Measurements from ENCODE around the gene GRAMD1A. TPM values are rescaled to one million over a fixed set of nuclear protein-coding genes. Genes with fewer than 3 reads are reported as not detected.

Gene GRAMD1A
- total and polyA plus RNA-seq, 9 of the 15 experiments (the other 6 are each of a cell fraction or from before 2014, with no cell fraction given) = 1.4 to 63.8 (median 38.5) TPM

DNA sequence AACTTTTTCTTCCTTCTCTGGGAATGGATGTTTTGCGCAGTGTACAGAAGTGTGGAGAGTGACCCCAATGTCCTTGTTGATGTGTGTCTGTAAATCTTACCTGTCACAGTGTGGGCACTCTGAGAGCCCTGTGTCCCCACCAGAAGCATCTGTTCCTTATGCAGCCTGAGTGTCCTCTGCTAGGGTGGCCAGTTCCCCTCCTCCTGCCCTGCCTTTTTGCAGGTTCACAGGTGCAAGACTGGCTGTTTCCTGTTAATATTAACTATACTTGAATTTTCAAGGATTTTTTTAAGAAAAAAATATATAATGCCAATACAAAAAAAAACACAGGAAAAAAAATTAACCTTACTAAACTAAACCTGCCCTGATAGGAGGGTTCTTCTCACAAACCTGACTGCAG is 12.0 kb upstream of the GRAMD1A start:
- Histone ChIP-seq H2AFZ (ENCODE audit: low read depth, low read length) (no peak overlapping the region), H3K9me3 (replicated peaks; ENCODE audit: control insufficient read depth, insufficient read depth, low read depth, low read length) (peaks cover 7% of the 10 kb centered on the region), H3K4me2 (ENCODE audit: insufficient read depth, low read length) (no peak overlapping the region), H3K4me3 (no peak overlapping the region), H3K36me3 (ENCODE audit: control insufficient read depth, insufficient read depth, low read length) (no peaks in the 10 kb centered on the region), H3K79me2 (ENCODE audit: control insufficient read depth, insufficient read depth, low read length) (no peaks in the 10 kb centered on the region), H3K27me3 (ENCODE audit: control insufficient read depth in 2 of 2, insufficient read depth in 2 of 2, low read length in 2 of 2) (peaks cover 0 to 14% of the 10 kb centered on the region in 2 experiments; a peak in 1 of 5 replicates), H3K9me1 (ENCODE audit: control insufficient read depth, insufficient read depth, low read length) (no peaks in the 10 kb centered on the region), H3K9ac (ENCODE audit: insufficient read depth in 1 of 2, low read depth in 2 of 2, low read length in 2 of 2) (no peak overlapping the region), H3K4me1 (replicated peaks in 1 of 2; ENCODE audit: control insufficient read depth in 2 of 2, insufficient read depth in 2 of 2, low read length in 2 of 2) (no peaks in the 10 kb centered on the region), H4K20me1 (replicated peaks; ENCODE audit: control insufficient read depth, insufficient read depth, low read length) (no peaks in the 10 kb centered on the region), H3K27ac (ENCODE audit: extremely low read depth, low read depth, low read length) (no peak overlapping the region)
- BruUV-seq (replicated peaks) = no TSS peak
- ChIA-PET POLR2A (interaction anchor here (1.8 kb wide), 1 partner anchor 10 kb away, joined by 3 read pairs; no protein-coding TSS in a partner anchor), CTCF (ENCODE audit: low intra/inter-chr PET ratio) (no interaction called here)
- DNase-seq (ENCODE audit: extremely low read depth in 1 of 4, low spot score in 3 of 4) (no peak), FAIRE-seq (no peak), ATAC-seq (no peak)
- in situ Hi-C loops (cut with MboI) (no loop called here), intact Hi-C loops (cut with micrococcal nuclease) (no loop called here)
- WGBS (ENCODE audit: insufficient coverage, low coverage, missing lambda C conversion rate) = 44% methylated on average over 1 of the region's 1 CpG
- TF ChIP-seq, protein P1, sequence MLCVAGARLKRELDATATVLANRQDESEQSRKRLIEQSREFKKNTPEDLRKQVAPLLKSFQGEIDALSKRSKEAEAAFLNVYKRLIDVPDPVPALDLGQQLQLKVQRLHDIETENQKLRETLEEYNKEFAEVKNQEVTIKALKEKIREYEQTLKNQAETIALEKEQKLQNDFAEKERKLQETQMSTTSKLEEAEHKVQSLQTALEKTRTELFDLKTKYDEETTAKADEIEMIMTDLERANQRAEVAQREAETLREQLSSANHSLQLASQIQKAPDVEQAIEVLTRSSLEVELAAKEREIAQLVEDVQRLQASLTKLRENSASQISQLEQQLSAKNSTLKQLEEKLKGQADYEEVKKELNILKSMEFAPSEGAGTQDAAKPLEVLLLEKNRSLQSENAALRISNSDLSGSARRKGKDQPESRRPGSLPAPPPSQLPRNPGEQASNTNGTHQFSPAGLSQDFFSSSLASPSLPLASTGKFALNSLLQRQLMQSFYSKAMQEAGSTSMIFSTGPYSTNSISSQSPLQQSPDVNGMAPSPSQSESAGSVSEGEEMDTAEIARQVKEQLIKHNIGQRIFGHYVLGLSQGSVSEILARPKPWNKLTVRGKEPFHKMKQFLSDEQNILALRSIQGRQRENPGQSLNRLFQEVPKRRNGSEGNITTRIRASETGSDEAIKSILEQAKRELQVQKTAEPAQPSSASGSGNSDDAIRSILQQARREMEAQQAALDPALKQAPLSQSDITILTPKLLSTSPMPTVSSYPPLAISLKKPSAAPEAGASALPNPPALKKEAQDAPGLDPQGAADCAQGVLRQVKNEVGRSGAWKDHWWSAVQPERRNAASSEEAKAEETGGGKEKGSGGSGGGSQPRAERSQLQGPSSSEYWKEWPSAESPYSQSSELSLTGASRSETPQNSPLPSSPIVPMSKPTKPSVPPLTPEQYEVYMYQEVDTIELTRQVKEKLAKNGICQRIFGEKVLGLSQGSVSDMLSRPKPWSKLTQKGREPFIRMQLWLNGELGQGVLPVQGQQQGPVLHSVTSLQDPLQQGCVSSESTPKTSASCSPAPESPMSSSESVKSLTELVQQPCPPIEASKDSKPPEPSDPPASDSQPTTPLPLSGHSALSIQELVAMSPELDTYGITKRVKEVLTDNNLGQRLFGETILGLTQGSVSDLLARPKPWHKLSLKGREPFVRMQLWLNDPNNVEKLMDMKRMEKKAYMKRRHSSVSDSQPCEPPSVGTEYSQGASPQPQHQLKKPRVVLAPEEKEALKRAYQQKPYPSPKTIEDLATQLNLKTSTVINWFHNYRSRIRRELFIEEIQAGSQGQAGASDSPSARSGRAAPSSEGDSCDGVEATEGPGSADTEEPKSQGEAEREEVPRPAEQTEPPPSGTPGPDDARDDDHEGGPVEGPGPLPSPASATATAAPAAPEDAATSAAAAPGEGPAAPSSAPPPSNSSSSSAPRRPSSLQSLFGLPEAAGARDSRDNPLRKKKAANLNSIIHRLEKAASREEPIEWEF (CRISPR knock-in tag; IDR thresholded peaks at IDR 0.05) = no peak
- no peak for TF ChIP-seq SOX6 (IDR thresholded peaks at IDR 0.05)
- TF ChIP-seq ZNF830 (CRISPR knock-in tag; IDR thresholded peaks at IDR 0.05) = no peak
- TF ChIP-seq ZNF197 (CRISPR knock-in tag; IDR thresholded peaks at IDR 0.05; ENCODE audit: low read depth) = no peak
- TF ChIP-seq, protein P2, sequence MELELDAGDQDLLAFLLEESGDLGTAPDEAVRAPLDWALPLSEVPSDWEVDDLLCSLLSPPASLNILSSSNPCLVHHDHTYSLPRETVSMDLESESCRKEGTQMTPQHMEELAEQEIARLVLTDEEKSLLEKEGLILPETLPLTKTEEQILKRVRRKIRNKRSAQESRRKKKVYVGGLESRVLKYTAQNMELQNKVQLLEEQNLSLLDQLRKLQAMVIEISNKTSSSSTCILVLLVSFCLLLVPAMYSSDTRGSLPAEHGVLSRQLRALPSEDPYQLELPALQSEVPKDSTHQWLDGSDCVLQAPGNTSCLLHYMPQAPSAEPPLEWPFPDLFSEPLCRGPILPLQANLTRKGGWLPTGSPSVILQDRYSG (tag; conservative IDR thresholded peaks at IDR 0.05; ENCODE audit: low read depth) = no peak
- no peak for TF ChIP-seq ERF (CRISPR knock-in tag; IDR thresholded peaks at IDR 0.05)
- TF ChIP-seq, protein P3, sequence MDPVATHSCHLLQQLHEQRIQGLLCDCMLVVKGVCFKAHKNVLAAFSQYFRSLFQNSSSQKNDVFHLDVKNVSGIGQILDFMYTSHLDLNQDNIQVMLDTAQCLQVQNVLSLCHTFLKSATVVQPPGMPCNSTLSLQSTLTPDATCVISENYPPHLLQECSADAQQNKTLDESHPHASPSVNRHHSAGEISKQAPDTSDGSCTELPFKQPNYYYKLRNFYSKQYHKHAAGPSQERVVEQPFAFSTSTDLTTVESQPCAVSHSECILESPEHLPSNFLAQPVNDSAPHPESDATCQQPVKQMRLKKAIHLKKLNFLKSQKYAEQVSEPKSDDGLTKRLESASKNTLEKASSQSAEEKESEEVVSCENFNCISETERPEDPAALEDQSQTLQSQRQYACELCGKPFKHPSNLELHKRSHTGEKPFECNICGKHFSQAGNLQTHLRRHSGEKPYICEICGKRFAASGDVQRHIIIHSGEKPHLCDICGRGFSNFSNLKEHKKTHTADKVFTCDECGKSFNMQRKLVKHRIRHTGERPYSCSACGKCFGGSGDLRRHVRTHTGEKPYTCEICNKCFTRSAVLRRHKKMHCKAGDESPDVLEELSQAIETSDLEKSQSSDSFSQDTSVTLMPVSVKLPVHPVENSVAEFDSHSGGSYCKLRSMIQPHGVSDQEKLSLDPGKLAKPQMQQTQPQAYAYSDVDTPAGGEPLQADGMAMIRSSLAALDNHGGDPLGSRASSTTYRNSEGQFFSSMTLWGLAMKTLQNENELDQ (CRISPR knock-in tag; IDR thresholded peaks at IDR 0.05; ENCODE audit: borderline replicate concordance) = no peak
- no peak for TF ChIP-seq ZNF184 (CRISPR knock-in tag; IDR thresholded peaks at IDR 0.05)
- TF ChIP-seq, protein P4, sequence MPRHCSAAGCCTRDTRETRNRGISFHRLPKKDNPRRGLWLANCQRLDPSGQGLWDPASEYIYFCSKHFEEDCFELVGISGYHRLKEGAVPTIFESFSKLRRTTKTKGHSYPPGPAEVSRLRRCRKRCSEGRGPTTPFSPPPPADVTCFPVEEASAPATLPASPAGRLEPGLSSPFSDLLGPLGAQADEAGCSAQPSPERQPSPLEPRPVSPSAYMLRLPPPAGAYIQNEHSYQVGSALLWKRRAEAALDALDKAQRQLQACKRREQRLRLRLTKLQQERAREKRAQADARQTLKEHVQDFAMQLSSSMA (CRISPR knock-in tag; IDR thresholded peaks at IDR 0.05) = no peak
- TF ChIP-seq KHSRP (IDR thresholded peaks at IDR 0.05) = no peak
- no peak for TF ChIP-seq KDM5B (IDR thresholded peaks at IDR 0.05; ENCODE audit: insufficient replicate concordance, low read depth, low read length)
